GM23338 (cell line): Measurements from ENCODE around the gene EP400. TPM values are rescaled to one million over a fixed set of nuclear protein-coding genes. Genes with fewer than 3 reads are reported as not detected.

Experiments used
- ATAC-seq: fragments of 200-7000 bp; cut with Tn5 transposase; 3 replicates; pipeline ENCODE4 v1.9.1; 2020
- DNase-seq: peaks from one replicate; pipeline ENCODE4 v3.0.0-alpha.2; 2015; ENCODE audit warnings: low spot score
- H2AFZ ChIP-seq: fragments of 200-600 bp; sonication (generic); 2 replicates; pipeline ENCODE4 v1.8.0; 2016; ENCODE audit warnings: antibody characterized with exemption, mild to moderate bottlenecking, moderate library complexity
- H3F3A ChIP-seq: fragments of 200-600 bp; sonication (generic); replicated peaks from 2 replicates; pipeline ENCODE4 v1.8.0; 2017; ENCODE audit warnings: antibody characterized with exemption, mixed run types, low read depth
- H3K27ac ChIP-seq: fragments of 200-600 bp; sonication (generic); 2 replicates; pipeline ENCODE4 v1.6.1; 2016; ENCODE audit warnings: low read depth
- H3K27me3 ChIP-seq: fragments of 200-600 bp; sonication (generic); 2 replicates; pipeline ENCODE4 v1.8.0; 2016; ENCODE audit warnings: mild to moderate bottlenecking, mixed run types, moderate library complexity; ENCODE audit not compliant: insufficient read depth
- H3K36me3 ChIP-seq: fragments of 200-600 bp; sonication (generic); 2 replicates; pipeline ENCODE4 v1.8.0; 2016; ENCODE audit warnings: mild to moderate bottlenecking; ENCODE audit not compliant: insufficient read depth
- H3K4me1 ChIP-seq: fragments of 200-600 bp; sonication (generic); 2 replicates; pipeline ENCODE4 v1.8.0; 2016; ENCODE audit warnings: mild to moderate bottlenecking, moderate library complexity; ENCODE audit not compliant: insufficient read depth
- H3K4me2 ChIP-seq: fragments of 200-600 bp; sonication (generic); 2 replicates; pipeline ENCODE4 v1.7.1; 2017; ENCODE audit warnings: mixed run types
- H3K4me3 ChIP-seq: fragments of 200-600 bp; sonication (generic); 2 replicates; pipeline ENCODE4 v1.6.1; 2016; ENCODE audit warnings: mixed run types
- H3K79me2 ChIP-seq: fragments of 200-600 bp; sonication (generic); replicated peaks from 2 replicates; pipeline ENCODE4 v1.8.0; 2017; ENCODE audit warnings: mild to moderate bottlenecking; ENCODE audit not compliant: insufficient read depth
- H3K9me2 ChIP-seq: fragments of 200-600 bp; sonication (generic); 2 replicates; pipeline ENCODE4 v1.8.0; 2017; ENCODE audit not compliant: insufficient read depth
- H4K20me1 ChIP-seq: fragments of 200-600 bp; sonication (generic); replicated peaks from 2 replicates; pipeline ENCODE4 v1.8.0; 2017; ENCODE audit warnings: mild to moderate bottlenecking; ENCODE audit not compliant: insufficient read depth
- H3K27ac Mint-ChIP-seq: 2 replicates; pipeline ENCODE4 v1.8.0; 2020; ENCODE audit warnings: inconsistent platforms, mild to moderate bottlenecking, moderate library complexity, mixed read lengths
- H3K27me3 Mint-ChIP-seq: 3 replicates; pipeline ENCODE4 v1.8.0; 2022; ENCODE audit warnings: low read depth, mild to moderate bottlenecking, moderate library complexity, mixed read lengths, inconsistent platforms; ENCODE audit not compliant: insufficient read depth, poor library complexity
- H3K36me3 Mint-ChIP-seq: 3 replicates; pipeline ENCODE4 v1.8.0; 2021; ENCODE audit warnings: low read depth, mild to moderate bottlenecking, inconsistent platforms, moderate library complexity, mixed read lengths
- H3K4me1 Mint-ChIP-seq: 3 replicates; pipeline ENCODE4 v1.8.0; 2020; ENCODE audit warnings: mild to moderate bottlenecking, inconsistent platforms, mixed read lengths
- H3K4me3 Mint-ChIP-seq: 3 replicates; pipeline ENCODE4 v1.8.0; 2021; ENCODE audit warnings: moderate library complexity, mild to moderate bottlenecking, inconsistent platforms, mixed read lengths
- H3K9me3 Mint-ChIP-seq: 3 replicates; pipeline ENCODE4 v1.8.0; 2020; ENCODE audit warnings: moderate library complexity, mild to moderate bottlenecking, inconsistent platforms, mixed read lengths
- CREB1 ChIP-seq: fragments of 250-450 bp; sonication (Bioruptor Pico); IDR thresholded peaks from 2 replicates; pipeline ENCODE4 v1.5.0; 2020; ENCODE audit warnings: low read depth, mild to moderate bottlenecking, moderate library complexity
- EZH2 ChIP-seq: fragments of 200-600 bp; sonication (generic); IDR thresholded peaks from one replicate; pipeline ENCODE4 v1.8.0; 2017; ENCODE audit warnings: antibody characterized with exemption, mild to moderate bottlenecking, low read depth; ENCODE audit not compliant: unreplicated experiment
- EZH2phosphoT487 ChIP-seq: fragments of 200-600 bp; sonication (generic); IDR thresholded peaks from one replicate; pipeline ENCODE4 v1.8.1; 2018; ENCODE audit warnings: antibody characterized with exemption; ENCODE audit not compliant: unreplicated experiment
- JUNB ChIP-seq: IDR thresholded peaks from one replicate; pipeline ENCODE4 v1.6.1; 2016; ENCODE audit warnings: antibody characterized with exemption; ENCODE audit not compliant: unreplicated experiment
- NANOG ChIP-seq: IDR thresholded peaks from 2 replicates; pipeline ENCODE4 v1.6.1; 2016; ENCODE audit warnings: antibody characterized with exemption, borderline replicate concordance
- POLR2AphosphoS5 ChIP-seq: IDR thresholded peaks from 2 replicates; pipeline ENCODE4 v1.6.1; 2016; ENCODE audit warnings: antibody characterized with exemption, low read depth
- STAT1 ChIP-seq: IDR thresholded peaks from one replicate; pipeline ENCODE4 v1.6.1; 2016; ENCODE audit warnings: antibody characterized with exemption; ENCODE audit not compliant: unreplicated experiment
- ZNF114 ChIP-seq: fragments of 250-450 bp; sonication (Bioruptor Pico); IDR thresholded peaks from 2 replicates; pipeline ENCODE4 v1.5.0; 2020; ENCODE audit warnings: mild to moderate bottlenecking, moderate library complexity
- ZNF331 ChIP-seq: fragments of 250-450 bp; sonication (Bioruptor Pico); IDR thresholded peaks from 2 replicates; pipeline ENCODE4 v1.5.0; 2020; ENCODE audit warnings: low read depth, mild to moderate bottlenecking, moderate library complexity
- polyA plus RNA-seq: library from polyadenylated mRNA; unstranded; fragments of >200 nt; fragmentation: Nextera tagmentation; extraction: Ambion mirVana; gene quantifications from 2 replicates; pipeline ENCODE4 v1.2.1, GENCODE V29; 2016
- total RNA-seq: library from RNA; depleted of rRNA; stranded (reverse); fragments of >200 nt; shearing (Covaris generic); gene quantifications from 2 replicates; pipeline ENCODE4 v1.2.3, GENCODE V29; 2014
- TF ChIP-seq, protein P1 (sequence below): IDR thresholded peaks from 2 replicates; pipeline ENCODE4 v1.6.1; 2016; ENCODE audit warnings: antibody characterized with exemption
- TF ChIP-seq, protein P2 (sequence below): fragments of 250-450 bp; sonication (Bioruptor Pico); IDR thresholded peaks from 2 replicates; pipeline ENCODE4 v1.5.0; 2020; ENCODE audit warnings: mild to moderate bottlenecking, moderate library complexity
- TF ChIP-seq, protein P3 (sequence below), 2 experiments: fragments of 200-600 bp in 1 of 2; sonication (generic) in 1 of 2; conservative IDR thresholded peaks; 2 replicates each; pipeline versions ENCODE4 v1.5.1 to v1.6.1; 2016 to 2017; ENCODE audit warnings: antibody characterized with exemption in 2 of 2, low read depth in 2 of 2, mild to moderate bottlenecking in 2 of 2, moderate library complexity in 1 of 2

Gene EP400
- total and polyA plus RNA-seq, 2 experiments from 2014 or later = 26.3 to 57.2 TPM

DNA sequence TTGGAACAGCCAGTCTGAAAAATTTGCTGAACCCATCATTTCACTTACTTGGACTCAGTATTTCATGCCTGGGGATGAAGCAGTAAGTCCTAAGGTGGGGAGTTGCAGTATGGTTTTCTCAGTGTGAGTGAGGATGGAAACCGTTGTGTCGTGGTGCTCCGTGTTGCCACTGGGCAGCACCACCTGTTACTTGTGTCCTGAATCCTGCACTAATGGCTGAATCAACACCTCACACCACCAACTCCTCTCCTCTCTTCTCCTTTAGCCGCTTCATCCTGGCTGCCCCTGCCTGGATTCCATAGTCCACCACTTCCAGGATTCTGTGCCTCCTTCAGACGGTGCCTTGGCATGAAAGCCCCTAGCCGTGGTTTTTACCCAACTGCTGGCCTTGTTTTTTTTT is 3.0 kb upstream of the EP400 start:
- no peaks in the 10 kb centered on the region for H3K9me2 ChIP-seq
- H3K4me3 Mint-ChIP-seq = no peak overlapping the region
- H3F3A ChIP-seq = peaks cover 22% of the 10 kb centered on the region
- H3K79me2 ChIP-seq = peaks cover 14% of the 10 kb centered on the region
- TF ChIP-seq NANOG = no peak
- H2AFZ ChIP-seq = no peak overlapping the region
- peaks cover 12% of the 10 kb centered on the region for H3K27me3 Mint-ChIP-seq
- H3K27ac Mint-ChIP-seq = 0 out of 2 replicates have a peak overlapping the region, but pooled peaks have one; percentile 76
- peaks cover 38% of the 10 kb centered on the region for H3K36me3 Mint-ChIP-seq
- H3K4me3 ChIP-seq = no peak overlapping the region
- peaks cover 4% of the 10 kb centered on the region; the same call in 1 of the 3 replicates for H3K9me3 Mint-ChIP-seq
- no peak overlapping the region for H3K4me2 ChIP-seq
- peaks cover 12% of the 10 kb centered on the region for H3K36me3 ChIP-seq
- H3K4me1 Mint-ChIP-seq = peaks cover 8% of the 10 kb centered on the region
- H3K4me1 ChIP-seq = peaks cover 12% of the 10 kb centered on the region
- ATAC-seq (no peak), DNase-seq (no peak)
- peak overlapping the region; percentile 79 for H3K27ac ChIP-seq
- H4K20me1 ChIP-seq = peaks cover 7% of the 10 kb centered on the region
- no peaks in the 10 kb centered on the region for H3K27me3 ChIP-seq

DNA sequence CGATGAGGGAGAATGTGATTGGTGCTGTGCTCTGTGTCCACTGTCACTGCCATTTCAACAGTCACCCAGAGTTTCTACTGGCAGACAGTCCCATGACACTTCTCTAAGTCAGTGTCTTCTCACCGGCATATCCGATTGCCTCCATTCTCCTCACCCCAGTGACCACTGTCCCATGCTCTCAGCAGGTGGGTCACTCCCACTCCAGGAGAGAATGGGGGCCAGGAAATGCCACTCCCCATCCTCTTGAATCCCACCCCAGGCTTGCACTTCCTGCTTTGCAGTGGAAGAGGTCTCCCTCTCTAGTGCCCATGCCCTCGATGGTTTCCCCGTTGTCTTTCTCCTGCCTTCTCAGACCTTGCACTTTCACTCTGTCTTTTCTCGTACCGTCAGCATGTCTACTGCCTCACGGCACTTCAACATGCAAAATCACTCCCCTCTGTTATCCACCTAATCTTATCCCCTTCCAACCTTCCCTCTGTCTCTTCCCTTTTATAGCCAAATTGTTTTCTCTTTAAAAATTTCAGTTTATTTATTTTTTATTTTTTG is 2.2 kb upstream of the EP400 start:
- Histone ChIP-seq H4K20me1 (peaks cover 10% of the 10 kb centered on the region), H2AFZ (no peak overlapping the region), H3K79me2 (peaks cover 22% of the 10 kb centered on the region), H3K36me3 (peaks cover 7% of the 10 kb centered on the region; the same call in 1 of the 2 replicates), H3K4me1 (peaks cover 12% of the 10 kb centered on the region), H3F3A (peaks cover 22% of the 10 kb centered on the region), H3K9me2 (no peaks in the 10 kb centered on the region), H3K4me2 (no peak overlapping the region), H3K27ac (peak overlapping the region; percentile 79; the same call in 1 of the 2 replicates), H3K27me3 (no peaks in the 10 kb centered on the region), H3K4me3 (no peak overlapping the region)
- Mint-ChIP-seq H3K4me1 (peaks cover 8% of the 10 kb centered on the region), H3K9me3 (peaks cover 4% of the 10 kb centered on the region; the same call in 1 of the 3 replicates), H3K36me3 (peaks cover 31% of the 10 kb centered on the region), H3K4me3 (peak overlapping the region; percentile 20; the same call in 1 of the 3 replicates), H3K27me3 (peaks cover 12% of the 10 kb centered on the region), H3K27ac (peak overlapping the region; percentile 76; the same call in 1 of the 2 replicates)
- DNase-seq (no peak), ATAC-seq (no peak)
- no peak for TF ChIP-seq STAT1
- no peak for TF ChIP-seq POLR2AphosphoS5
- TF ChIP-seq NANOG = no peak
- TF ChIP-seq, protein P1, sequence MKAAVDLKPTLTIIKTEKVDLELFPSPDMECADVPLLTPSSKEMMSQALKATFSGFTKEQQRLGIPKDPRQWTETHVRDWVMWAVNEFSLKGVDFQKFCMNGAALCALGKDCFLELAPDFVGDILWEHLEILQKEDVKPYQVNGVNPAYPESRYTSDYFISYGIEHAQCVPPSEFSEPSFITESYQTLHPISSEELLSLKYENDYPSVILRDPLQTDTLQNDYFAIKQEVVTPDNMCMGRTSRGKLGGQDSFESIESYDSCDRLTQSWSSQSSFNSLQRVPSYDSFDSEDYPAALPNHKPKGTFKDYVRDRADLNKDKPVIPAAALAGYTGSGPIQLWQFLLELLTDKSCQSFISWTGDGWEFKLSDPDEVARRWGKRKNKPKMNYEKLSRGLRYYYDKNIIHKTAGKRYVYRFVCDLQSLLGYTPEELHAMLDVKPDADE = no peak
- TF ChIP-seq, protein P2, sequence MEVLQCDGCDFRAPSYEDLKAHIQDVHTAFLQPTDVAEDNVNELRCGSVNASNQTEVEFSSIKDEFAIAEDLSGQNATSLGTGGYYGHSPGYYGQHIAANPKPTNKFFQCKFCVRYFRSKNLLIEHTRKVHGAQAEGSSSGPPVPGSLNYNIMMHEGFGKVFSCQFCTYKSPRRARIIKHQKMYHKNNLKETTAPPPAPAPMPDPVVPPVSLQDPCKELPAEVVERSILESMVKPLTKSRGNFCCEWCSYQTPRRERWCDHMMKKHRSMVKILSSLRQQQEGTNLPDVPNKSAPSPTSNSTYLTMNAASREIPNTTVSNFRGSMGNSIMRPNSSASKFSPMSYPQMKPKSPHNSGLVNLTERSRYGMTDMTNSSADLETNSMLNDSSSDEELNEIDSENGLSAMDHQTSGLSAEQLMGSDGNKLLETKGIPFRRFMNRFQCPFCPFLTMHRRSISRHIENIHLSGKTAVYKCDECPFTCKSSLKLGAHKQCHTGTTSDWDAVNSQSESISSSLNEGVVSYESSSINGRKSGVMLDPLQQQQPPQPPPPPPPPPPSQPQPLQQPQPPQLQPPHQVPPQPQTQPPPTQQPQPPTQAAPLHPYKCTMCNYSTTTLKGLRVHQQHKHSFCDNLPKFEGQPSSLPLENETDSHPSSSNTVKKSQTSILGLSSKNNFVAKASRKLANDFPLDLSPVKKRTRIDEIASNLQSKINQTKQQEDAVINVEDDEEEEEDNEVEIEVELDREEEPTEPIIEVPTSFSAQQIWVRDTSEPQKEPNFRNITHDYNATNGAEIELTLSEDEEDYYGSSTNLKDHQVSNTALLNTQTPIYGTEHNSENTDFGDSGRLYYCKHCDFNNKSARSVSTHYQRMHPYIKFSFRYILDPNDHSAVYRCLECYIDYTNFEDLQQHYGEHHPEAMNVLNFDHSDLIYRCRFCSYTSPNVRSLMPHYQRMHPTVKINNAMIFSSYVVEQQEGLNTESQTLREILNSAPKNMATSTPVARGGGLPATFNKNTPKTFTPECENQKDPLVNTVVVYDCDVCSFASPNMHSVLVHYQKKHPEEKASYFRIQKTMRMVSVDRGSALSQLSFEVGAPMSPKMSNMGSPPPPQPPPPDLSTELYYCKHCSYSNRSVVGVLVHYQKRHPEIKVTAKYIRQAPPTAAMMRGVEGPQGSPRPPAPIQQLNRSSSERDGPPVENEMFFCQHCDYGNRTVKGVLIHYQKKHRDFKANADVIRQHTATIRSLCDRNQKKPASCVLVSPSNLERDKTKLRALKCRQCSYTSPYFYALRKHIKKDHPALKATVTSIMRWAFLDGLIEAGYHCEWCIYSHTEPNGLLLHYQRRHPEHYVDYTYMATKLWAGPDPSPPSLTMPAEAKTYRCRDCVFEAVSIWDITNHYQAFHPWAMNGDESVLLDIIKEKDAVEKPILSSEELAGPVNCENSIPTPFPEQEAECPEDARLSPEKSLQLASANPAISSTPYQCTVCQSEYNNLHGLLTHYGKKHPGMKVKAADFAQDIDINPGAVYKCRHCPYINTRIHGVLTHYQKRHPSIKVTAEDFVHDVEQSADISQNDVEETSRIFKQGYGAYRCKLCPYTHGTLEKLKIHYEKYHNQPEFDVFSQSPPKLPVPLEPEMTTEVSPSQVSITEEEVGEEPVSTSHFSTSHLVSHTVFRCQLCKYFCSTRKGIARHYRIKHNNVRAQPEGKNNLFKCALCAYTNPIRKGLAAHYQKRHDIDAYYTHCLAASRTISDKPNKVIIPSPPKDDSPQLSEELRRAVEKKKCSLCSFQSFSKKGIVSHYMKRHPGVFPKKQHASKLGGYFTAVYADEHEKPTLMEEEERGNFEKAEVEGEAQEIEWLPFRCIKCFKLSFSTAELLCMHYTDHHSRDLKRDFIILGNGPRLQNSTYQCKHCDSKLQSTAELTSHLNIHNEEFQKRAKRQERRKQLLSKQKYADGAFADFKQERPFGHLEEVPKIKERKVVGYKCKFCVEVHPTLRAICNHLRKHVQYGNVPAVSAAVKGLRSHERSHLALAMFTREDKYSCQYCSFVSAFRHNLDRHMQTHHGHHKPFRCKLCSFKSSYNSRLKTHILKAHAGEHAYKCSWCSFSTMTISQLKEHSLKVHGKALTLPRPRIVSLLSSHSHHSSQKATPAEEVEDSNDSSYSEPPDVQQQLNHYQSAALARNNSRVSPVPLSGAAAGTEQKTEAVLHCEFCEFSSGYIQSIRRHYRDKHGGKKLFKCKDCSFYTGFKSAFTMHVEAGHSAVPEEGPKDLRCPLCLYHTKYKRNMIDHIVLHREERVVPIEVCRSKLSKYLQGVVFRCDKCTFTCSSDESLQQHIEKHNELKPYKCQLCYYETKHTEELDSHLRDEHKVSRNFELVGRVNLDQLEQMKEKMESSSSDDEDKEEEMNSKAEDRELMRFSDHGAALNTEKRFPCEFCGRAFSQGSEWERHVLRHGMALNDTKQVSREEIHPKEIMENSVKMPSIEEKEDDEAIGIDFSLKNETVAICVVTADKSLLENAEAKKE (CRISPR knock-in tag) = no peak
- TF ChIP-seq CREB1 (CRISPR knock-in tag) = no peak
- TF ChIP-seq, protein P3, sequence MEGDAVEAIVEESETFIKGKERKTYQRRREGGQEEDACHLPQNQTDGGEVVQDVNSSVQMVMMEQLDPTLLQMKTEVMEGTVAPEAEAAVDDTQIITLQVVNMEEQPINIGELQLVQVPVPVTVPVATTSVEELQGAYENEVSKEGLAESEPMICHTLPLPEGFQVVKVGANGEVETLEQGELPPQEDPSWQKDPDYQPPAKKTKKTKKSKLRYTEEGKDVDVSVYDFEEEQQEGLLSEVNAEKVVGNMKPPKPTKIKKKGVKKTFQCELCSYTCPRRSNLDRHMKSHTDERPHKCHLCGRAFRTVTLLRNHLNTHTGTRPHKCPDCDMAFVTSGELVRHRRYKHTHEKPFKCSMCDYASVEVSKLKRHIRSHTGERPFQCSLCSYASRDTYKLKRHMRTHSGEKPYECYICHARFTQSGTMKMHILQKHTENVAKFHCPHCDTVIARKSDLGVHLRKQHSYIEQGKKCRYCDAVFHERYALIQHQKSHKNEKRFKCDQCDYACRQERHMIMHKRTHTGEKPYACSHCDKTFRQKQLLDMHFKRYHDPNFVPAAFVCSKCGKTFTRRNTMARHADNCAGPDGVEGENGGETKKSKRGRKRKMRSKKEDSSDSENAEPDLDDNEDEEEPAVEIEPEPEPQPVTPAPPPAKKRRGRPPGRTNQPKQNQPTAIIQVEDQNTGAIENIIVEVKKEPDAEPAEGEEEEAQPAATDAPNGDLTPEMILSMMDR (conservative IDR thresholded peaks at IDR 0.05; ENCODE audit: low read depth in 2 of 2) = no peak
- TF ChIP-seq JUNB = no peak
- no peak for TF ChIP-seq EZH2phosphoT487
- TF ChIP-seq ZNF331 (CRISPR knock-in tag) = no peak
- no peak for TF ChIP-seq ZNF114 (CRISPR knock-in tag)
- no peak for TF ChIP-seq EZH2
